PC-3 (cell line): ENCODE results near the gene SYT13. TPM values are rescaled to one million over a fixed set of nuclear protein-coding genes. Genes with fewer than 3 reads are reported as not detected.

ENCODE experiments used
- ATAC-seq: fragments of 200-7000 bp; cut with Tn5 transposase; 2 replicates; pipeline ENCODE4 v1.9.1; 2020; ENCODE audit warnings: mild to moderate bottlenecking, moderate library complexity
- BruUV-seq: library from RNA; stranded (reverse); fragments of 400-500 nt; replicated peaks from 2 replicates; lab custom pipeline; 2021; lab: Mats Ljungman, UMichigan
- CTCF ChIA-PET: fragments of 300-600 bp; sonication (Branson Sonifier 250); formaldehyde crosslinking; loops from one replicate; lab custom pipeline; 2022; ENCODE audit warnings: antibody characterized with exemption; lab: Charles Lee
- POLR2A ChIA-PET: fragments of 300-600 bp; sonication (Branson Sonifier 250); formaldehyde crosslinking; loops from one replicate; lab custom pipeline; 2022; ENCODE audit warnings: antibody characterized with exemption; ENCODE audit not compliant: unreplicated experiment; lab: Charles Lee
- DNase-seq: peaks from one replicate; pipeline ENCODE4 v3.0.0-alpha.2; 2015
- H2AFZ ChIP-seq: fragments of 300-600 bp; sonication (generic); 2 replicates; pipeline ENCODE4 v1.6.0; 2016; ENCODE audit warnings: antibody characterized with exemption, low read length
- H3F3A ChIP-seq: fragments of 300-600 bp; sonication (generic); one replicate; pipeline ENCODE4 v1.6.0; 2017; ENCODE audit warnings: antibody characterized with exemption, low read length, control low read depth, mild to moderate bottlenecking; ENCODE audit not compliant: unreplicated experiment
- H3K27ac ChIP-seq: fragments of 300-600 bp; sonication (generic); 2 replicates; pipeline ENCODE4 v1.5.1; 2016; ENCODE audit warnings: mild to moderate bottlenecking, low read length
- H3K27me3 ChIP-seq: fragments of 300-600 bp; sonication (generic); 2 replicates; pipeline ENCODE4 v1.6.1; 2016; ENCODE audit warnings: low read length, mixed read lengths
- H3K36me3 ChIP-seq: fragments of 300-600 bp; sonication (generic); 2 replicates; pipeline ENCODE4 v1.6.1; 2016; ENCODE audit warnings: low read depth, mixed run types, low read length, mixed read lengths
- H3K4me1 ChIP-seq: fragments of 300-600 bp; sonication (generic); 2 replicates; pipeline ENCODE4 v1.5.1; 2016; ENCODE audit warnings: low read length; ENCODE audit not compliant: insufficient read depth
- H3K4me2 ChIP-seq: fragments of 300-600 bp; sonication (generic); 2 replicates; pipeline ENCODE4 v1.6.0; 2016; ENCODE audit warnings: low read length
- H3K4me3 ChIP-seq: fragments of 300-600 bp; sonication (generic); 2 replicates; pipeline ENCODE4 v1.5.1; 2016; ENCODE audit warnings: mild to moderate bottlenecking, low read length, mixed read lengths
- H3K79me2 ChIP-seq: fragments of 300-600 bp; sonication (generic); 2 replicates; pipeline ENCODE4 v1.6.1; 2017; ENCODE audit warnings: low read length, mixed read lengths
- H3K9ac ChIP-seq: fragments of 300-600 bp; sonication (generic); 2 replicates; pipeline ENCODE4 v1.6.0; 2016; ENCODE audit warnings: mild to moderate bottlenecking, low read length
- H3K9me2 ChIP-seq: fragments of 300-600 bp; sonication (generic); replicated peaks from 2 replicates; pipeline ENCODE4 v1.6.1; 2016; ENCODE audit warnings: mixed run types, low read length, mixed read lengths
- H3K9me3 ChIP-seq: fragments of 300-600 bp; sonication (generic); 2 replicates; pipeline ENCODE4 v1.6.1; 2016; ENCODE audit warnings: low read length, mixed read lengths
- H4K20me1 ChIP-seq: fragments of 300-600 bp; sonication (generic); 2 replicates; pipeline ENCODE4 v1.6.1; 2016; ENCODE audit warnings: low read length, mixed read lengths
- CTCF ChIP-seq: fragments of 300-600 bp; sonication (generic); conservative IDR thresholded peaks from 2 replicates; pipeline ENCODE4 v1.5.1; 2017; ENCODE audit warnings: antibody characterized with exemption, low read depth, mild to moderate bottlenecking, low read length
- EZH2 ChIP-seq: fragments of 300-600 bp; sonication (generic); IDR thresholded peaks from one replicate; pipeline ENCODE4 v1.6.1; 2017; ENCODE audit warnings: antibody characterized with exemption, mild to moderate bottlenecking, low read length; ENCODE audit not compliant: unreplicated experiment
- EZH2phosphoT487 ChIP-seq: fragments of 300-600 bp; sonication (generic); IDR thresholded peaks from 2 replicates; pipeline ENCODE4 v1.6.1; 2018; ENCODE audit warnings: mild to moderate bottlenecking, antibody characterized with exemption, low read length, borderline replicate concordance
- intact Hi-C: fragments of 100-400 bp; cut with micrococcal nuclease; formaldehyde crosslinking; loops from 2 replicates; pipeline ENCODE4 v1.9.0; 2023
- total RNA-seq: library from RNA; depleted of rRNA; stranded (reverse); fragments of >200 nt; gene quantifications from 2 replicates; pipeline ENCODE4 v1.2.3, GENCODE V29; 2014

The SYT13 gene
- total RNA-seq, 1 experiment from 2014 or later = not detected

- ChIA-PET POLR2A (no interaction called here), CTCF (no interaction called here)
- intact Hi-C loops = loop anchor here (1.0 to 10.0 kb wide), 4 partner anchors 80 to 443 kb away; no protein-coding TSS in a partner anchor
- ATAC-seq (peak; percentile 13; the same call in 1 of the 2 replicates), DNase-seq (no peak)
- H3K36me3 ChIP-seq = no peaks in the 10 kb centered on the region
- TF ChIP-seq EZH2phosphoT487 (no peak), EZH2 (no peak), CTCF (no peak)
- H3K4me2 ChIP-seq = peak overlapping the region; percentile 71; the same call in 1 of the 2 replicates
- no peaks in the 10 kb centered on the region for H3K79me2 ChIP-seq
- H3K4me1 ChIP-seq = peaks cover 13% of the 10 kb centered on the region
- no peak overlapping the region for H2AFZ ChIP-seq
- no TSS peak for BruUV-seq
- no peaks in the 10 kb centered on the region for H3F3A ChIP-seq
- no peaks in the 10 kb centered on the region for H3K9me3 ChIP-seq
- H3K27ac ChIP-seq = no peak overlapping the region
- H3K9ac ChIP-seq = no peak overlapping the region
- no peaks in the 10 kb centered on the region for H4K20me1 ChIP-seq
- peaks cover 10% of the 10 kb centered on the region; the same call in 1 of the 2 replicates for H3K27me3 ChIP-seq
- no peaks in the 10 kb centered on the region for H3K9me2 ChIP-seq
- H3K4me3 ChIP-seq = no peak overlapping the region
Observed at GRCh38 chr11:45331839-45332238, 45.7 kb upstream of the SYT13 start.

- CTCF ChIA-PET = no interaction called here
- intact Hi-C loops = no loop called here
- H3K36me3 ChIP-seq = no peaks in the 10 kb centered on the region
- no peak overlapping the region for H3K4me2 ChIP-seq
- BruUV-seq = no TSS peak
- no peak overlapping the region for H3K27ac ChIP-seq
- H3K9ac ChIP-seq = no peak overlapping the region
- ATAC-seq = no peak
- H3K27me3 ChIP-seq = peaks cover 27% of the 10 kb centered on the region; the same call in 1 of the 2 replicates
- H3K9me2 ChIP-seq = no peaks in the 10 kb centered on the region
- TF ChIP-seq EZH2 = no peak
- TF ChIP-seq CTCF = no peak
- TF ChIP-seq EZH2phosphoT487 = no peak
- no peak overlapping the region for H3K4me3 ChIP-seq
- POLR2A ChIA-PET = no interaction called here
- H3K4me1 ChIP-seq = peaks cover 13% of the 10 kb centered on the region
- no peak for DNase-seq
- no peaks in the 10 kb centered on the region for H3F3A ChIP-seq
- H4K20me1 ChIP-seq = no peaks in the 10 kb centered on the region
- H3K9me3 ChIP-seq = no peaks in the 10 kb centered on the region; the same call in 1 of the 2 replicates
- no peak overlapping the region for H2AFZ ChIP-seq
- H3K79me2 ChIP-seq = no peaks in the 10 kb centered on the region
Observed at GRCh38 chr11:45328726-45329125, 42.6 kb upstream of the SYT13 start.

GRCh38 chr11:45324459-45324858 is 38.3 kb upstream of the SYT13 start:
- H2AFZ ChIP-seq = no peak overlapping the region
- no peak overlapping the region for H3K4me3 ChIP-seq
- no peak overlapping the region for H3K27ac ChIP-seq
- POLR2A ChIA-PET = no interaction called here
- H3K9me2 ChIP-seq = no peaks in the 10 kb centered on the region
- peaks cover 50% of the 10 kb centered on the region for H3K27me3 ChIP-seq
- CTCF ChIA-PET = no interaction called here
- H3K9ac ChIP-seq = no peak overlapping the region
- DNase-seq (no peak), ATAC-seq (no peak)
- no peaks in the 10 kb centered on the region for H3F3A ChIP-seq
- H4K20me1 ChIP-seq = no peaks in the 10 kb centered on the region
- no peaks in the 10 kb centered on the region for H3K4me1 ChIP-seq
- no peak for TF ChIP-seq EZH2
- no peaks in the 10 kb centered on the region for H3K36me3 ChIP-seq
- no TSS peak for BruUV-seq
- no peaks in the 10 kb centered on the region; the same call in 1 of the 2 replicates for H3K9me3 ChIP-seq
- no peaks in the 10 kb centered on the region for H3K79me2 ChIP-seq
- H3K4me2 ChIP-seq = no peak overlapping the region
- intact Hi-C loops = no loop called here
